BLaER1 treated with 17β-estradiol and CSF1 and Interleukin-3, amounts not matched to agents 10 nM and 100 nM (cell line): ENCODE data around the gene MRC2.

ENCODE experiments used
- H3K27ac ChIP-seq, 11 experiments: shearing (Covaris generic); formaldehyde crosslinking; 2 replicates each; pipeline ENCODE4 v1.8.1; 2022
- H3K27me3 ChIP-seq, 11 experiments: shearing (Covaris generic); formaldehyde crosslinking; 2 replicates each; pipeline ENCODE4 v1.8.1; 2022
- H3K36me3 ChIP-seq, 11 experiments: shearing (Covaris generic); formaldehyde crosslinking; 2 replicates each; pipeline ENCODE4 v1.8.1; 2022
- H3K4me1 ChIP-seq, 10 experiments: shearing (Covaris generic); formaldehyde crosslinking; 2 replicates each; pipeline ENCODE4 v1.8.1; 2022
- H3K4me2 ChIP-seq, 11 experiments: shearing (Covaris generic); formaldehyde crosslinking; 2 replicates each; pipeline ENCODE4 v1.8.1; 2022
- H3K4me3 ChIP-seq, 10 experiments: shearing (Covaris generic); formaldehyde crosslinking; 2 replicates each; pipeline ENCODE4 v1.8.1; 2022
- H3K9ac ChIP-seq, 11 experiments: shearing (Covaris generic); formaldehyde crosslinking; 2 replicates each; pipeline ENCODE4 v1.8.1; 2022
- H3K9me3 ChIP-seq, 11 experiments: shearing (Covaris generic); formaldehyde crosslinking; replicated peaks in 1 of 11; 2 replicates each; pipeline ENCODE4 v1.8.1; 2022
- H4K20me1 ChIP-seq, 11 experiments: shearing (Covaris generic); formaldehyde crosslinking; 2 replicates each; pipeline ENCODE4 v1.8.1; 2022
- Cebpa-rat ChIP-seq, 11 experiments: shearing (Covaris generic); IDR thresholded peaks; 2 replicates each; pipeline ENCODE4 v1.8.1; 2022

The MRC2 gene

GRCh38 chr17:62617894-62618472 lies 9.5 kb upstream of the MRC2 start:
- TF ChIP-seq Cebpa-rat (IDR thresholded peaks at IDR 0.05) = no peak
- Histone ChIP-seq H3K36me3 (peaks cover 31 to 56% (median 36%) of the 10 kb centered on the region in 11 experiments), H3K9ac (peak overlapping the region in 1 of 11 experiments; percentile 35; a peak in 1 of 22 replicates), H3K4me2 (peak overlapping the region in 3 of 11 experiments; percentile 12 to 41 (median 18); a peak in 2 of 22 replicates), H3K27me3 (no peaks in the 10 kb centered on the region), H3K4me1 (peaks cover 0 to 40% (median 14%) of the 10 kb centered on the region in 10 experiments; a peak in 12 of 20 replicates), H3K4me3 (no peak overlapping the region), H3K9me3 (no peaks in the 10 kb centered on the region), H4K20me1 (peaks cover 0 to 23% (median 5%) of the 10 kb centered on the region in 11 experiments; a peak in 8 of 22 replicates), H3K27ac (0 out of 22 replicates have a peak overlapping the region, but pooled peaks of 2 of the 11 experiments have one; percentile 17 to 36)

GRCh38 chr17:62618647-62619416 lies 8.6 kb upstream of the MRC2 start:
- H3K9ac ChIP-seq = peak overlapping the region in 1 of 11 experiments; percentile 21; a peak in 1 of 22 replicates
- H3K9me3 ChIP-seq = no peaks in the 10 kb centered on the region
- peak overlapping the region in 2 of 11 experiments; percentile 15 to 18; a peak in 1 of 22 replicates for H3K4me2 ChIP-seq
- no peaks in the 10 kb centered on the region for H3K27me3 ChIP-seq
- peaks cover 0 to 23% (median 5%) of the 10 kb centered on the region in 11 experiments; a peak in 8 of 22 replicates for H4K20me1 ChIP-seq
- peaks cover 25 to 48% (median 30%) of the 10 kb centered on the region in 11 experiments for H3K36me3 ChIP-seq
- peak overlapping the region in 2 of 11 experiments; percentile 11 to 36; a peak in 1 of 22 replicates for H3K27ac ChIP-seq
- peak in 4 of 11 experiments; percentile 14 to 55 (median 17); a peak in 4 of 22 replicates for TF ChIP-seq Cebpa-rat (IDR thresholded peaks at IDR 0.05)
- H3K4me3 ChIP-seq = no peak overlapping the region
- peaks cover 0 to 31% (median 13%) of the 10 kb centered on the region in 10 experiments; a peak in 12 of 20 replicates for H3K4me1 ChIP-seq

GRCh38 chr17:62619417-62620155 lies 7.9 kb upstream of the MRC2 start:
- no peak overlapping the region; a peak in 2 of 22 replicates for H3K9ac ChIP-seq
- no peak overlapping the region for H3K4me3 ChIP-seq
- no peak for TF ChIP-seq Cebpa-rat (IDR thresholded peaks at IDR 0.05)
- peaks cover 0 to 33% (median 13%) of the 10 kb centered on the region in 10 experiments; a peak in 12 of 20 replicates for H3K4me1 ChIP-seq
- H3K36me3 ChIP-seq = peaks cover 17 to 40% (median 22%) of the 10 kb centered on the region in 11 experiments
- H4K20me1 ChIP-seq = peaks cover 0 to 23% (median 5%) of the 10 kb centered on the region in 11 experiments; a peak in 8 of 22 replicates
- no peaks in the 10 kb centered on the region for H3K27me3 ChIP-seq
- peak overlapping the region in 1 of 11 experiments; percentile 18; a peak in 2 of 22 replicates for H3K27ac ChIP-seq
- no peak overlapping the region for H3K4me2 ChIP-seq
- H3K9me3 ChIP-seq = no peaks in the 10 kb centered on the region

GRCh38 chr17:62621223-62621622 lies 6.2 kb upstream of the MRC2 start:
- H3K27me3 ChIP-seq = no peaks in the 10 kb centered on the region
- no peak overlapping the region for H3K27ac ChIP-seq
- H3K9ac ChIP-seq = no peak overlapping the region
- no peak overlapping the region for H3K4me3 ChIP-seq
- TF ChIP-seq Cebpa-rat (IDR thresholded peaks at IDR 0.05) = no peak
- no peak overlapping the region; a peak in 1 of 22 replicates for H3K4me2 ChIP-seq
- H3K4me1 ChIP-seq = peaks cover 15 to 49% (median 28%) of the 10 kb centered on the region in 10 experiments
- peaks cover 0 to 23% (median 5%) of the 10 kb centered on the region in 11 experiments; a peak in 8 of 22 replicates for H4K20me1 ChIP-seq
- peaks cover under 1 to 24% (median 6%) of the 10 kb centered on the region in 11 experiments; a peak in 20 of 22 replicates for H3K36me3 ChIP-seq
- H3K9me3 ChIP-seq = no peaks in the 10 kb centered on the region

- H3K4me2 ChIP-seq = peak overlapping the region; percentile 84 to 99 (median 97)
- H3K9ac ChIP-seq = peak overlapping the region in 4 of 11 experiments; percentile 1 to 10 (median 6); a peak in 2 of 22 replicates
- H3K36me3 ChIP-seq = peaks cover 0 to 10% (median 0%) of the 10 kb centered on the region in 11 experiments; a peak in 3 of 22 replicates
- H3K4me3 ChIP-seq = peak overlapping the region in 2 of 10 experiments; percentile 94 to 97; a peak in 2 of 20 replicates
- TF ChIP-seq Cebpa-rat (IDR thresholded peaks at IDR 0.05) = no peak
- H3K9me3 ChIP-seq = no peaks in the 10 kb centered on the region
- peaks cover 41 to 62% (median 45%) of the 10 kb centered on the region in 10 experiments for H3K4me1 ChIP-seq
- peak overlapping the region in 9 of 11 experiments; percentile 10 to 90 (median 82); a peak in 12 of 22 replicates for H3K27ac ChIP-seq
- peaks cover 14 to 21% (median 16%) of the 10 kb centered on the region in 11 experiments; a peak in 20 of 22 replicates for H4K20me1 ChIP-seq
- no peaks in the 10 kb centered on the region for H3K27me3 ChIP-seq
These were observed 2.1 kb upstream of the MRC2 start for GRCh38 chr17:62625184-62625869.

GRCh38 chr17:62625870-62626200 lies 1.6 kb upstream of the MRC2 start:
- H3K27ac ChIP-seq = peak overlapping the region in 9 of 11 experiments; percentile 10 to 90 (median 82); a peak in 12 of 22 replicates
- peaks cover 14 to 26% (median 21%) of the 10 kb centered on the region in 11 experiments; a peak in 20 of 22 replicates for H4K20me1 ChIP-seq
- peak overlapping the region in 4 of 10 experiments; percentile 80 to 97 (median 95); a peak in 5 of 20 replicates for H3K4me3 ChIP-seq
- peaks cover 43 to 67% (median 49%) of the 10 kb centered on the region in 10 experiments for H3K4me1 ChIP-seq
- H3K4me2 ChIP-seq = peak overlapping the region; percentile 84 to 99 (median 97)
- H3K9ac ChIP-seq = peak overlapping the region in 6 of 11 experiments; percentile 1 to 87 (median 10); a peak in 3 of 22 replicates
- H3K27me3 ChIP-seq = no peaks in the 10 kb centered on the region
- no peaks in the 10 kb centered on the region for H3K9me3 ChIP-seq
- TF ChIP-seq Cebpa-rat (IDR thresholded peaks at IDR 0.05) = 0 out of 22 replicates have a peak, but pooled peaks of 2 of the 11 experiments have one; percentile 20 to 33
- peaks cover 0 to 15% (median 0%) of the 10 kb centered on the region in 11 experiments; a peak in 4 of 22 replicates for H3K36me3 ChIP-seq

DNA sequence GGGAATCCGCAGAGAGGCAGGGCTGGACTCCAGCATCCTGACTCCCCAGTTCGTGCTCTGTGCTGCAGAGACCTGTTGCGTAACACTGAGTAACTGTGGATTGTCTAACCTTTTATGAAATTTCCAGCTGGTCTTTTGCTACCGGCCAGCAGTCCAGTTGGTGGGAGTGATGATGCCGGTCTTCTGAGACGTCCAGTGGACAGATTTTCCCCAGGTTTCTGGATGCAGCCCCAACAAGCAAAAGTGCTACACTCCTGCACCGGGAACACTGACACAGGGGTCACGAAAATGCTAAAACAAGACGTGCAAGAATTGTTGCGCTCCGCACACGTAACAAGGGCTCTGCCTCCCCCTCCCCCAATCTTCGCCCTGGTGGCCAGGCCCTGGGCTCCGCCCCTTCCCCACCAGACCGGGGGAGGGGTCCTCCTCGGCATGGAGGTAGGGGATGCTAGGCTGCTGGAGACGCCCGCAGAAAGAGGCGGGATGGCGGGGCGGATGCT lies 701 bp upstream of the MRC2 start:
- H3K9ac ChIP-seq = peak overlapping the region; percentile 79 to 91 (median 87)
- TF ChIP-seq Cebpa-rat (IDR thresholded peaks at IDR 0.05) = peak; percentile 80 to 98 (median 93); a peak in 21 of 22 replicates
- peaks cover 14 to 35% (median 31%) of the 10 kb centered on the region in 11 experiments; a peak in 20 of 22 replicates for H4K20me1 ChIP-seq
- peak overlapping the region; percentile 59 to 93 (median 87) for H3K27ac ChIP-seq
- peak overlapping the region; percentile 84 to 99 (median 97) for H3K4me2 ChIP-seq
- H3K9me3 ChIP-seq = no peaks in the 10 kb centered on the region
- peaks cover 0 to 25% (median 6%) of the 10 kb centered on the region in 11 experiments; a peak in 10 of 22 replicates for H3K36me3 ChIP-seq
- peak overlapping the region; percentile 77 to 97 (median 91) for H3K4me3 ChIP-seq
- H3K27me3 ChIP-seq = no peaks in the 10 kb centered on the region
- H3K4me1 ChIP-seq = peaks cover 48 to 71% (median 58%) of the 10 kb centered on the region in 10 experiments
